GM10266 (cell line): ENCODE measurements around the gene VRK1.

ENCODE experiments used
- DNase-seq: peaks from one replicate; pipeline ENCODE4 v3.0.0; 2012; ENCODE audit errors: extremely low spot score
- CTCF ChIP-seq: IDR thresholded peaks from 2 replicates; pipeline ENCODE4 v1.5.1; 2012; ENCODE audit warnings: mild to moderate bottlenecking, low read depth; ENCODE audit not compliant: control insufficient read depth, insufficient read depth; ENCODE audit errors: missing control alignments

VRK1 gene

GRCh38 chr14:96806836-96807235 is 9.7 kb downstream of the VRK1 start:
- no peak for TF ChIP-seq CTCF

GRCh38 chr14:96808619-96809406 is 11.6 kb downstream of the VRK1 start:
- DNase-seq = no peak
- TF ChIP-seq CTCF = no peak

More at GRCh38 chr14:96806836-96807235, 9.7 kb downstream of the VRK1 start:
- no peak for DNase-seq

- DNase-seq = no peak
- no peak for TF ChIP-seq CTCF
Measured at GRCh38 chr14:96811265-96811664, 14.1 kb downstream of the VRK1 start.

GRCh38 chr14:96811985-96812667 is 14.9 kb downstream of the VRK1 start:
- no peak for DNase-seq
- TF ChIP-seq CTCF = no peak

GRCh38 chr14:96816281-96816680 is 19.1 kb downstream of the VRK1 start:
- no peak for TF ChIP-seq CTCF
- DNase-seq = no peak

GRCh38 chr14:96817750-96818666 is 20.8 kb downstream of the VRK1 start:
- DNase-seq = no peak
- no peak for TF ChIP-seq CTCF
